Measurements from ENCODE around the gene LHPP. TPM values are rescaled to one million over a fixed set of nuclear protein-coding genes. Genes with fewer than 3 reads are reported as not detected.

LHPP gene
- total RNA-seq, 1 donor from 2014 or later = 24.5 TPM

DNA sequence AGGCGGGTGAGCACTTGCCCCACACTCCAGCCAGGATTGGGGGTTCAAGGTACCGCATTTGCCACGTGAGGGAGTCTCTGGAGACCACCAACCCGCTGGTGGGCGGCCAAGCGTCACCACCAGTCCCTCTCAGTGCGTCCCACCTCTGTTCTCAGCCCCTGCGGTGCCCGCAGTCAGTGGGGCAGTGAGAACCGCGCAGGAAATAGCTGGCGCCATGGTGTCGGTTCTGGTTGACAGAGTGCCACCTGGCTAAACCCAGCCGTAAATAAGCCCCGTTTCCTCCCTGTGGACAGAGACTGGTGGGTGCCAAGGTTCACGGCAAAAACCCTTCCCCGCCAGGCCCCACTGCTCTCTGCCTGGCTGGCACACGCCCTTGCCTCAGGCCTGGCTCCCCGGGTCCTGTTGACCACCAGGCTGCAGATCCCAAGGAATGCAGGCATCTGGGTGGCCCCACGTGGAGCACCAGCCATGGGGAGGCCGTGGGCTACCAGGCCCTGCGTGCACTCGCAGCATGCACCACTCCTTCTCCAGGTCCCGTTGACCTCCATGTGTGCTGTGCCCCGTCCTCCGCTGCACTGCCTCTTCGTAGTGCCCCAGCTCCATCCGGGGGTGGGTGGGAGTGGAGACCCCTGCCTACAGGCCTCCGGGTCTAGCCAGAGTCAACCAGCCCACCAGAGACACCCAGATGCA is 140.0 kb downstream of the LHPP start:
- no peaks in the 10 kb centered on the region for H3F3A ChIP-seq (ENCODE audit: low read depth)
- Mint-ChIP-seq H3K36me3 (no peaks in the 10 kb centered on the region), H3K27me3 (ENCODE audit: insufficient read depth, low read depth) (peaks cover 5% of the 10 kb centered on the region), H3K27ac (no peak overlapping the region), H3K9me3 (no peaks in the 10 kb centered on the region), H3K4me3 (no peak overlapping the region), H3K4me1 (peaks cover 4% of the 10 kb centered on the region)
- H3K9ac ChIP-seq = no peak overlapping the region
- no peak overlapping the region for H3K4me2 ChIP-seq
- no peaks in the 10 kb centered on the region for H3K27me3 ChIP-seq
- no peak overlapping the region for H3K27ac ChIP-seq
- no peaks in the 10 kb centered on the region for H3K79me2 ChIP-seq (ENCODE audit: low read depth)
- no peaks in the 10 kb centered on the region for H4K20me1 ChIP-seq (ENCODE audit: low read depth)
- TF ChIP-seq EZH2phosphoT487 (IDR thresholded peaks at IDR 0.05) = no peak
- H3K36me3 ChIP-seq = no peaks in the 10 kb centered on the region
- no peak for DNase-seq (ENCODE audit: low spot score)
- no peak overlapping the region for H2AFZ ChIP-seq (replicated peaks)
- no peak overlapping the region for H3K4me3 ChIP-seq
- peaks cover 15% of the 10 kb centered on the region for H3K4me1 ChIP-seq
- no peaks in the 10 kb centered on the region for H3K9me3 ChIP-seq (ENCODE audit: low read depth)

DNA sequence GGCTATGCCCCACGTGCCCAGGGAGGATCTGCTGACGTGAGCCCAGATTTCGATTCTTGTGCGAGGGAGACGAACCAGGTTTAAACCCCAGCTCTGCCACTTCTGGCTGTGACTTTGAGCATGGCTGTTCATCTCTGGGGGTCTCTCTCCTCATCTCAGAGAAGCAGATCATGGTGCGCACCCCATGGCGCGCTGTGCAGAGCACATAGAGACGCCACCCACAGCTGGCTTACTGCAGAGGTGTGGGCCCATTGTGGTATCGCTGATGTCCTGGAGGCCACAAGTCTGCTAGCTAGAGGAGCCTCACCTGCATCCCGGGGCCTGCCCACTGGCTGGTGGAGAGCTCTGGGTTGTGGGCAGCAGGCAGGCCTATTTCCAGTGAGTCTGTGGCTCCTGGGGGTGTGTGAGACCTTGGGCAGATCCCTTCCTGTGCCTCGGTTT is 140.5 kb downstream of the LHPP start:
- H3K9me3 Mint-ChIP-seq = no peaks in the 10 kb centered on the region
- Histone ChIP-seq H3K79me2 (ENCODE audit: low read depth) (no peaks in the 10 kb centered on the region), H3K9me3 (ENCODE audit: low read depth) (no peaks in the 10 kb centered on the region), H4K20me1 (ENCODE audit: low read depth) (no peaks in the 10 kb centered on the region), H3K27ac (no peak overlapping the region), H3F3A (ENCODE audit: low read depth) (no peaks in the 10 kb centered on the region), H3K9ac (no peak overlapping the region), H3K4me2 (no peak overlapping the region), H3K4me1 (peaks cover 20% of the 10 kb centered on the region), H3K36me3 (no peaks in the 10 kb centered on the region), H3K27me3 (no peaks in the 10 kb centered on the region), H3K4me3 (no peak overlapping the region), H2AFZ (replicated peaks) (no peak overlapping the region)
- H3K4me1 Mint-ChIP-seq = peaks cover 9% of the 10 kb centered on the region
- TF ChIP-seq EZH2phosphoT487 (IDR thresholded peaks at IDR 0.05) = no peak
- TF ChIP-seq, protein P1, sequence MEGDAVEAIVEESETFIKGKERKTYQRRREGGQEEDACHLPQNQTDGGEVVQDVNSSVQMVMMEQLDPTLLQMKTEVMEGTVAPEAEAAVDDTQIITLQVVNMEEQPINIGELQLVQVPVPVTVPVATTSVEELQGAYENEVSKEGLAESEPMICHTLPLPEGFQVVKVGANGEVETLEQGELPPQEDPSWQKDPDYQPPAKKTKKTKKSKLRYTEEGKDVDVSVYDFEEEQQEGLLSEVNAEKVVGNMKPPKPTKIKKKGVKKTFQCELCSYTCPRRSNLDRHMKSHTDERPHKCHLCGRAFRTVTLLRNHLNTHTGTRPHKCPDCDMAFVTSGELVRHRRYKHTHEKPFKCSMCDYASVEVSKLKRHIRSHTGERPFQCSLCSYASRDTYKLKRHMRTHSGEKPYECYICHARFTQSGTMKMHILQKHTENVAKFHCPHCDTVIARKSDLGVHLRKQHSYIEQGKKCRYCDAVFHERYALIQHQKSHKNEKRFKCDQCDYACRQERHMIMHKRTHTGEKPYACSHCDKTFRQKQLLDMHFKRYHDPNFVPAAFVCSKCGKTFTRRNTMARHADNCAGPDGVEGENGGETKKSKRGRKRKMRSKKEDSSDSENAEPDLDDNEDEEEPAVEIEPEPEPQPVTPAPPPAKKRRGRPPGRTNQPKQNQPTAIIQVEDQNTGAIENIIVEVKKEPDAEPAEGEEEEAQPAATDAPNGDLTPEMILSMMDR (IDR thresholded peaks at IDR 0.05) = no peak
- no peak for TF ChIP-seq EZH2 (IDR thresholded peaks at IDR 0.05)
- H3K27ac Mint-ChIP-seq = no peak overlapping the region
- H3K36me3 Mint-ChIP-seq = no peaks in the 10 kb centered on the region
- DNase-seq (ENCODE audit: low spot score) = no peak
- no peak overlapping the region for H3K4me3 Mint-ChIP-seq
- peaks cover 2% of the 10 kb centered on the region for H3K27me3 Mint-ChIP-seq (ENCODE audit: insufficient read depth, low read depth)

- H3K4me1 Mint-ChIP-seq = peaks cover 14% of the 10 kb centered on the region
- H3K27ac Mint-ChIP-seq = no peak overlapping the region
- TF ChIP-seq EZH2 (IDR thresholded peaks at IDR 0.05) (no peak), EZH2phosphoT487 (IDR thresholded peaks at IDR 0.05) (no peak)
- TF ChIP-seq, protein P1 (IDR thresholded peaks at IDR 0.05) = no peak
- peaks cover 6% of the 10 kb centered on the region for H3K27me3 Mint-ChIP-seq (ENCODE audit: insufficient read depth, low read depth)
- H3K9ac ChIP-seq = no peak overlapping the region
- no peaks in the 10 kb centered on the region for H3K27me3 ChIP-seq
- no peak overlapping the region for H3K4me2 ChIP-seq
- H3K27ac ChIP-seq = no peak overlapping the region
- no peak overlapping the region for H3K4me3 Mint-ChIP-seq
- H3K4me1 ChIP-seq = peaks cover 23% of the 10 kb centered on the region
- H4K20me1 ChIP-seq (ENCODE audit: low read depth) = no peaks in the 10 kb centered on the region
- no peaks in the 10 kb centered on the region for H3K36me3 ChIP-seq
- H3K9me3 Mint-ChIP-seq = no peaks in the 10 kb centered on the region
- no peak for DNase-seq (ENCODE audit: low spot score)
- H2AFZ ChIP-seq (replicated peaks) = no peak overlapping the region
- no peaks in the 10 kb centered on the region for H3K36me3 Mint-ChIP-seq
- H3K79me2 ChIP-seq (ENCODE audit: low read depth) = no peaks in the 10 kb centered on the region
- H3K9me3 ChIP-seq (ENCODE audit: low read depth) = no peaks in the 10 kb centered on the region
- no peaks in the 10 kb centered on the region for H3F3A ChIP-seq (ENCODE audit: low read depth)
- H3K4me3 ChIP-seq = no peak overlapping the region
Measured at GRCh38 chr10:124602646-124603365, 141.2 kb downstream of the LHPP start.

Measured in neural progenitor cell (in vitro differentiated cells).